Stimulated activated CD8-positive, alpha-beta memory T cell treated with anti-CD3 and anti-CD28 coated beads, Interleukin-2, amount 100 ng/mL, for 1 hour (primary cell): Measurements from ENCODE around the gene BSDC1.
"Not testable (repeated sequence)": the region's sequence is repeated elsewhere in the genome, so short reads cannot be mapped to it uniquely, and the experiment has no call there.

Experiments used
- DNase-seq, 2 donors: peaks; one replicate each; pipeline ENCODE4 v3.0.0-alpha.2; 2020; ENCODE audit warnings: low read depth in 2 of 2

Gene BSDC1

GRCh38 chr1:32394141-32394889 lies at the start of gene BSDC1:
Gene BSDC1, minus strand, starts transcription at chr1:32394441. Its CDS starts 27 bp downstream, at chr1:32394414.
- DNase-seq, result peak; percentile 94 to 96

- not testable (repeated sequence) for DNase-seq
These were observed 47.2 kb upstream of the BSDC1 start for GRCh38 chr1:32441467-32441866.

- not testable (repeated sequence) for DNase-seq
These were observed 44.5 kb upstream of the BSDC1 start for GRCh38 chr1:32438777-32439176.

- DNase-seq, result no peak
These were observed 43.9 kb upstream of the BSDC1 start for GRCh38 chr1:32438136-32438535.

GRCh38 chr1:32431736-32432400 lies 37.6 kb upstream of the BSDC1 start:
- no peak for DNase-seq

GRCh38 chr1:32427264-32427963 lies 33.2 kb upstream of the BSDC1 start:
- DNase-seq, result no peak

GRCh38 chr1:32426489-32427255 lies 32.4 kb upstream of the BSDC1 start:
- no peak for DNase-seq

- DNase-seq, result no peak
These were observed 27.5 kb upstream of the BSDC1 start for GRCh38 chr1:32421775-32422174.

GRCh38 chr1:32414186-32414886 lies 20.1 kb upstream of the BSDC1 start:
- no peak for DNase-seq

- DNase-seq, result peak; percentile 48 to 54
These were observed 19.4 kb upstream of the BSDC1 start for GRCh38 chr1:32413507-32414185.

GRCh38 chr1:32411261-32411660 lies 17.0 kb upstream of the BSDC1 start:
- no peak for DNase-seq

- no peak for DNase-seq
These were observed 12.4 kb upstream of the BSDC1 start for GRCh38 chr1:32406629-32407111.

GRCh38 chr1:32405672-32406467 lies 11.6 kb upstream of the BSDC1 start:
- no peak for DNase-seq

- DNase-seq, result no peak
These were observed 10.7 kb upstream of the BSDC1 start for GRCh38 chr1:32404946-32405345.

- DNase-seq, result peak; percentile 2 to 11
These were observed 6.8 kb upstream of the BSDC1 start for GRCh38 chr1:32400876-32401631.

- no peak for DNase-seq
These were observed 5.6 kb upstream of the BSDC1 start for GRCh38 chr1:32399843-32400242.

GRCh38 chr1:32398401-32398800 lies 4.2 kb upstream of the BSDC1 start:
- DNase-seq, result no peak

GRCh38 chr1:32396524-32396923 lies 2.3 kb upstream of the BSDC1 start:
- DNase-seq, result not testable (repeated sequence)

- no peak for DNase-seq
These were observed 720 bp upstream of the BSDC1 start for GRCh38 chr1:32394890-32395432.
